Measurements from ENCODE around the gene ZPR1. TPM values are rescaled to one million over a fixed set of nuclear protein-coding genes. Genes with fewer than 3 reads are reported as not detected.

Gene ZPR1
- total RNA-seq, 2 experiments from 2014 or later = 53.6 to 57.3 TPM

- peaks cover 5% of the 10 kb centered on the region for H3K4me1 Mint-ChIP-seq
- DNase-seq (no peak), ATAC-seq (ENCODE audit: low read depth) (no peak)
- H3K27ac Mint-ChIP-seq = no peak overlapping the region
- peaks cover 14% of the 10 kb centered on the region for H3K27me3 Mint-ChIP-seq
- no peaks in the 10 kb centered on the region for H3K36me3 Mint-ChIP-seq
- H3K9me3 Mint-ChIP-seq = no peaks in the 10 kb centered on the region
- no peak overlapping the region for H3K4me3 Mint-ChIP-seq
- POLR2A ChIA-PET = interaction anchor here (1.2 to 8.0 kb wide), 2 partner anchors 13 to 42 kb away, joined by 3 to 79 read pairs; no protein-coding TSS in a partner anchor
These were observed 5.9 kb upstream of the ZPR1 start for GRCh38 chr11:116793772-116794097.

GRCh38 chr11:116792869-116793771 is 5.3 kb upstream of the ZPR1 start:
- ATAC-seq (ENCODE audit: low read depth) (no peak), DNase-seq (no peak)
- Mint-ChIP-seq H3K4me1 (peaks cover 11% of the 10 kb centered on the region), H3K9me3 (no peaks in the 10 kb centered on the region), H3K36me3 (no peaks in the 10 kb centered on the region), H3K27ac (peak overlapping the region; percentile 1), H3K4me3 (no peak overlapping the region), H3K27me3 (peaks cover 9% of the 10 kb centered on the region)
- POLR2A ChIA-PET = interaction anchor here (8.0 kb wide), 1 partner anchor 42 kb away, joined by 79 read pairs; no protein-coding TSS in a partner anchor

GRCh38 chr11:116792144-116792868 is 4.5 kb upstream of the ZPR1 start:
- Mint-ChIP-seq H3K9me3 (no peaks in the 10 kb centered on the region), H3K4me1 (peaks cover 13% of the 10 kb centered on the region), H3K27me3 (peaks cover 7% of the 10 kb centered on the region), H3K4me3 (no peak overlapping the region), H3K36me3 (no peaks in the 10 kb centered on the region), H3K27ac (no peak overlapping the region)
- POLR2A ChIA-PET = interaction anchor here (8.0 kb wide), 1 partner anchor 43 kb away, joined by 79 read pairs; no protein-coding TSS in a partner anchor
- DNase-seq (no peak), ATAC-seq (ENCODE audit: low read depth) (no peak)

GRCh38 chr11:116791813-116792143 is 4.0 kb upstream of the ZPR1 start, which contains the start of gene APOA5:
Gene APOA5, minus strand, starts transcription at chr11:116791879. Its CDS starts 19 bp downstream, at chr11:116791860.
- H3K4me1 Mint-ChIP-seq = peaks cover 18% of the 10 kb centered on the region
- peaks cover 5% of the 10 kb centered on the region for H3K27me3 Mint-ChIP-seq
- H3K36me3 Mint-ChIP-seq = peaks cover 2% of the 10 kb centered on the region
- H3K27ac Mint-ChIP-seq = peak within 1 kb of the TSS; percentile 3
- H3K9me3 Mint-ChIP-seq = no peaks in the 10 kb centered on the region
- POLR2A ChIA-PET = interaction anchor here (0.8 to 8.0 kb wide), 2 partner anchors 43 to 536 kb away, joined by 3 to 79 read pairs; partner anchors contain the start of gene CEP164
- peak within 1 kb of the TSS; percentile 39 for H3K4me3 Mint-ChIP-seq
- ATAC-seq (ENCODE audit: low read depth) (no peak), DNase-seq (no peak)

- DNase-seq = peak; percentile 86
- Mint-ChIP-seq H3K4me3 (peak overlapping the region; percentile 39), H3K9me3 (no peaks in the 10 kb centered on the region), H3K27ac (peak overlapping the region; percentile 3), H3K4me1 (peaks cover 23% of the 10 kb centered on the region), H3K36me3 (peaks cover 4% of the 10 kb centered on the region), H3K27me3 (peaks cover 5% of the 10 kb centered on the region)
- ATAC-seq (ENCODE audit: low read depth) = peak; percentile 44
- POLR2A ChIA-PET = interaction anchor here (0.6 to 8.0 kb wide), 3 partner anchors 44 to 536 kb away, joined by 3 to 79 read pairs (median 5); partner anchors contain the start of gene CEP164
These were observed 3.4 kb upstream of the ZPR1 start for GRCh38 chr11:116791002-116791812.

- no peak for ATAC-seq (ENCODE audit: low read depth)
- H3K27ac Mint-ChIP-seq = no peak overlapping the region
These were observed 2.6 kb upstream of the ZPR1 start for GRCh38 chr11:116790167-116791001.

GRCh38 chr11:116788975-116789374 is 1.2 kb upstream of the ZPR1 start:
- ATAC-seq (ENCODE audit: low read depth) (no peak), DNase-seq (no peak)
- POLR2A ChIA-PET = interaction anchor here (8.0 kb wide), 1 partner anchor 46 kb away, joined by 79 read pairs; no protein-coding TSS in a partner anchor
- peaks cover 29% of the 10 kb centered on the region for H3K4me1 Mint-ChIP-seq
- peak overlapping the region; percentile 96 for H3K27ac Mint-ChIP-seq
- H3K27me3 Mint-ChIP-seq = peaks cover 3% of the 10 kb centered on the region
- H3K4me3 Mint-ChIP-seq = peak overlapping the region; percentile 96
- peaks cover 18% of the 10 kb centered on the region for H3K36me3 Mint-ChIP-seq
- no peaks in the 10 kb centered on the region for H3K9me3 Mint-ChIP-seq

More at GRCh38 chr11:116790167-116791001, 2.6 kb upstream of the ZPR1 start:
- H3K4me1 Mint-ChIP-seq = peaks cover 27% of the 10 kb centered on the region
- no peaks in the 10 kb centered on the region for H3K9me3 Mint-ChIP-seq
- H3K27me3 Mint-ChIP-seq = peaks cover 3% of the 10 kb centered on the region
- peak; percentile 33 for DNase-seq
- no peak overlapping the region for H3K4me3 Mint-ChIP-seq
- peaks cover 9% of the 10 kb centered on the region for H3K36me3 Mint-ChIP-seq
- POLR2A ChIA-PET = interaction anchor here (0.6 to 8.0 kb wide), 4 partner anchors 12 to 354 kb away, joined by 3 to 79 read pairs (median 4); partner anchors contain the start of gene PAFAH1B2

- H3K9me3 Mint-ChIP-seq = no peaks in the 10 kb centered on the region
- POLR2A ChIA-PET = interaction anchor here (0.8 to 8.0 kb wide), 6 partner anchors 12 to 65 kb away, joined by 4 to 79 read pairs (median 8); partner anchors contain the start of gene BUD13
- no peak for DNase-seq
- H3K36me3 Mint-ChIP-seq = peaks cover 18% of the 10 kb centered on the region
- peak overlapping the region; percentile 96 for H3K4me3 Mint-ChIP-seq
- ATAC-seq (ENCODE audit: low read depth) = no peak
- peaks cover 3% of the 10 kb centered on the region for H3K27me3 Mint-ChIP-seq
- peaks cover 30% of the 10 kb centered on the region for H3K4me1 Mint-ChIP-seq
- peak overlapping the region; percentile 96 for H3K27ac Mint-ChIP-seq
These were observed 711 bp upstream of the ZPR1 start for GRCh38 chr11:116788534-116788933.

GRCh38 chr11:116787436-116787785 is 412 bp downstream of the ZPR1 start:
- Mint-ChIP-seq H3K4me3 (peak overlapping the region; percentile 96), H3K36me3 (peaks cover 24% of the 10 kb centered on the region), H3K4me1 (peaks cover 30% of the 10 kb centered on the region), H3K27ac (peak overlapping the region; percentile 71), H3K27me3 (peaks cover 3% of the 10 kb centered on the region), H3K9me3 (no peaks in the 10 kb centered on the region)
- ATAC-seq (ENCODE audit: low read depth) (no peak), DNase-seq (peak; percentile 33)
- POLR2A ChIA-PET = interaction anchor here (0.9 to 8.0 kb wide), 11 partner anchors 8 to 444 kb away, joined by 3 to 79 read pairs (median 4); partner anchors contain the start of genes BUD13 and PAFAH1B2

GRCh38 chr11:116786966-116787365 is 857 bp downstream of the ZPR1 start:
- DNase-seq = no peak
- H3K9me3 Mint-ChIP-seq = no peaks in the 10 kb centered on the region
- ATAC-seq (ENCODE audit: low read depth) = no peak
- H3K4me1 Mint-ChIP-seq = peaks cover 32% of the 10 kb centered on the region
- peak overlapping the region; percentile 96 for H3K4me3 Mint-ChIP-seq
- H3K36me3 Mint-ChIP-seq = peaks cover 28% of the 10 kb centered on the region
- POLR2A ChIA-PET = interaction anchor here (0.9 to 8.0 kb wide), 12 partner anchors 8 to 444 kb away, joined by 3 to 79 read pairs (median 4); partner anchors contain the start of genes BUD13, PAFAH1B2 and SIDT2
- H3K27ac Mint-ChIP-seq = peak overlapping the region; percentile 71
- H3K27me3 Mint-ChIP-seq = peaks cover 3% of the 10 kb centered on the region

- Mint-ChIP-seq H3K27ac (no peak overlapping the region), H3K36me3 (peaks cover 30% of the 10 kb centered on the region), H3K9me3 (no peaks in the 10 kb centered on the region), H3K4me3 (peak overlapping the region; percentile 96), H3K4me1 (peaks cover 34% of the 10 kb centered on the region), H3K27me3 (peaks cover 3% of the 10 kb centered on the region)
- POLR2A ChIA-PET = interaction anchor here (1.2 to 8.0 kb wide), 5 partner anchors 13 to 393 kb away, joined by 3 to 79 read pairs (median 8); partner anchors contain the start of genes BUD13, PAFAH1B2 and SIDT2
- ATAC-seq (ENCODE audit: low read depth) = no peak
- DNase-seq = no peak
These were observed 1.5 kb downstream of the ZPR1 start for GRCh38 chr11:116786326-116786725.

All from activated naive CD8-positive, alpha-beta T cell treated with anti-CD3 and anti-CD28 coated beads, Interleukin-2, amount 10 ng/mL, durations not matched to agents 7 days and 5 days (primary cell).